Karpas-422 (cell line): ENCODE measurements around the gene TRAF5. TPM values are rescaled to one million over a fixed set of nuclear protein-coding genes. Genes with fewer than 3 reads are reported as not detected.
"Not testable (repeated sequence)": the region's sequence is repeated elsewhere in the genome, so short reads cannot be mapped to it uniquely, and the experiment has no call there.

ENCODE experiments used
- DNase-seq: peaks from one replicate; pipeline ENCODE4 v3.0.0-alpha.2; 2015
- H2AFZ ChIP-seq: fragments of 200-600 bp; sonication (generic); 2 replicates; pipeline ENCODE4 v1.6.1; 2014; ENCODE audit warnings: antibody characterized with exemption, low read length, mixed read lengths
- H3K27ac ChIP-seq: fragments of 200-600 bp; sonication (generic); 2 replicates; pipeline ENCODE4 v1.5.1; 2014; ENCODE audit warnings: mild to moderate bottlenecking, low read length, moderate library complexity
- H3K27me3 ChIP-seq: fragments of 200-600 bp; sonication (generic); 2 replicates; pipeline ENCODE4 v1.6.1; 2014; ENCODE audit warnings: low read length, mixed read lengths
- H3K36me3 ChIP-seq: fragments of 200-600 bp; sonication (generic); 2 replicates; pipeline ENCODE4 v1.6.1; 2014; ENCODE audit warnings: low read length, mixed read lengths; ENCODE audit not compliant: insufficient read depth
- H3K4me1 ChIP-seq: fragments of 200-600 bp; sonication (generic); 2 replicates; pipeline ENCODE4 v1.6.1; 2014; ENCODE audit warnings: mild to moderate bottlenecking, low read length, mixed read lengths
- H3K4me2 ChIP-seq: fragments of 200-600 bp; sonication (generic); 2 replicates; pipeline ENCODE4 v1.6.1; 2014; ENCODE audit warnings: low read length, low read depth, mild to moderate bottlenecking; ENCODE audit not compliant: poor library complexity, severe bottlenecking
- H3K4me3 ChIP-seq: fragments of 200-600 bp; sonication (generic); 2 replicates; pipeline ENCODE4 v1.5.1; 2014; ENCODE audit warnings: mild to moderate bottlenecking, antibody characterized with exemption, low read length, mixed read lengths
- H3K79me2 ChIP-seq: fragments of 200-600 bp; sonication (generic); 2 replicates; pipeline ENCODE4 v1.6.1; 2014; ENCODE audit warnings: mild to moderate bottlenecking, low read length, mixed read lengths
- H3K9ac ChIP-seq: fragments of 200-600 bp; sonication (generic); 2 replicates; pipeline ENCODE4 v1.6.0; 2014; ENCODE audit warnings: low read length
- H3K9me2 ChIP-seq: fragments of 200-600 bp; sonication (generic), shearing (Covaris generic); replicated peaks from 2 replicates; pipeline ENCODE4 v1.6.0; 2014; ENCODE audit warnings: mild to moderate bottlenecking, low read length, moderate library complexity; ENCODE audit not compliant: insufficient read depth
- H3K9me3 ChIP-seq: fragments of 300-700, 200-600 bp; sonication (generic); 2 replicates; pipeline ENCODE4 v1.6.1; 2014; ENCODE audit warnings: low read length, mixed read lengths
- H4K20me1 ChIP-seq: fragments of 200-600 bp; sonication (generic); 2 replicates; pipeline ENCODE4 v1.6.1; 2014; ENCODE audit warnings: mild to moderate bottlenecking, antibody characterized with exemption, low read length, low read depth; ENCODE audit not compliant: insufficient read depth
- total RNA-seq: library from RNA; depleted of rRNA; stranded (reverse); fragments of >200 nt; shearing (Covaris generic); gene quantifications from 2 replicates; pipeline ENCODE4 v1.2.3, GENCODE V29; 2014; ENCODE audit warnings: low replicate concordance

The TRAF5 gene
- total RNA-seq, 1 experiment from 2014 or later: 39.7 TPM

DNA sequence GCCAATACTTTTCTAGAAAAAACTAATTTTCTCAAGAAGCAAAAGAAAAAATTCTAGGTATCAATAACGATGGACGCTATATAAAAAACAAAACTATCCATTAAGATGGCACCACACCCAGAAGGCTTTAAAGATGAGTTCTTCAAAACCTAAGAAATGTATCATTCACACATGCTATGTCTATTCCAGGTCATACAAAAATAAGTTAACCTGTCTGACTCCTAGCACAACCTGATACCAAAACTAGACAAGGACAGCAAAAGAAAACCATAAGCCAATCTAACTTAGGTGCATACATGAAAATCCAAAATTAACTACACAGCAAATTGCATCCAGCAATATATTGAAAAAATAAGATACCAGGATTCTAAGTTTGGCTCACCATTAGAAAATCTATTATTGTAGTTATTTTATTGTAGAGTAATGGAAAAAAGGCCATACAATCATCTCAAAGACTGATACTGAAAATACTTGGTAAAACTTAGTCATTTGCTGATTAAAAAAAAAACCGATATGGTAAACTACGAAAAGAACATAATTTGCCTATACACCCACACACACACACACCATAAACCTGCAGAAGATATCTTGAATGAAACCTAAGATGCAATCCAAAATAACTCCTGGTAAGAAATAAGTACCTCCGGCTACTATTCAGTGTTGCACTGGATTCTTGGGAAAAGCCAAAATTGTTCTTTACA lies 55.0 kb downstream of the TRAF5 start:
- DNase-seq: peak; percentile 45
- no peaks in the 10 kb centered on the region for H3K27me3 ChIP-seq
- peak overlapping the region; percentile 90 for H3K4me2 ChIP-seq
- H3K9ac ChIP-seq: peak overlapping the region; percentile 94
- no peaks in the 10 kb centered on the region for H3K36me3 ChIP-seq
- peak overlapping the region; percentile 51; the same call in 1 of the 2 replicates for H3K27ac ChIP-seq
- no peaks in the 10 kb centered on the region for H3K9me2 ChIP-seq
- H4K20me1 ChIP-seq: no peaks in the 10 kb centered on the region
- peaks cover 17% of the 10 kb centered on the region for H3K4me1 ChIP-seq
- no peaks in the 10 kb centered on the region for H3K9me3 ChIP-seq
- H3K4me3 ChIP-seq: peak overlapping the region; percentile 87
- H2AFZ ChIP-seq: peak overlapping the region; percentile 48; the same call in 1 of the 2 replicates
- peaks cover 14% of the 10 kb centered on the region for H3K79me2 ChIP-seq

DNA sequence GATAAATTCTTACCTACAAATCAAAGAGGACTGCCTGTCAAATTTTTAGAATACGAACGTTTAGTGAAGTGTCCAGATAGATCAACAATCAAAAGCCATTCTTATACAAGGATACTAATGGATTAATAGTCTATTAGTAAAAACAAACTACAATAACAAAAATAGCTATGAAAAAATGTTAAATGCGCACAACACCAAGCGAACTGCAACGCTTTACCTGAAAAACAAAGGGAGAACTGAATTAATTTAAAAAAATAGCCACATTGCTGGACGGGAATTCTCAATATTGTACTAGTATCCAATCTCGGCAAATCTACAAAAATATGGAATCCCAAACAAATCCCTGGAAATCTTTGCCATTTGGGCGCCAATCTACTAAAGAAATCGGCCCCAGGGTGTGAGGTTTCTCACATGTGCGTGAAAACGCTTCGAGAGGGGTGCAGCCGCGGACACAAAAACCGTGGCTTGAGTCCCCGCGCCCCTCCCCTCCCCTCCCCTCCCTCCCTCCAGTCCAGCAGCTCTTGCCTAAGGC lies 55.6 kb downstream of the TRAF5 start:
- H3K4me2 ChIP-seq: peak overlapping the region; percentile 90
- peak overlapping the region; percentile 87 for H3K4me3 ChIP-seq
- H2AFZ ChIP-seq: peak overlapping the region; percentile 48
- H3K9me3 ChIP-seq: no peaks in the 10 kb centered on the region
- no peaks in the 10 kb centered on the region for H3K36me3 ChIP-seq
- DNase-seq: no peak
- no peaks in the 10 kb centered on the region for H3K27me3 ChIP-seq
- H3K27ac ChIP-seq: peak overlapping the region; percentile 51; the same call in 1 of the 2 replicates
- peaks cover 17% of the 10 kb centered on the region for H3K4me1 ChIP-seq
- no peaks in the 10 kb centered on the region for H3K9me2 ChIP-seq
- no peaks in the 10 kb centered on the region for H4K20me1 ChIP-seq
- H3K79me2 ChIP-seq: peaks cover 14% of the 10 kb centered on the region
- peak overlapping the region; percentile 94 for H3K9ac ChIP-seq

DNA sequence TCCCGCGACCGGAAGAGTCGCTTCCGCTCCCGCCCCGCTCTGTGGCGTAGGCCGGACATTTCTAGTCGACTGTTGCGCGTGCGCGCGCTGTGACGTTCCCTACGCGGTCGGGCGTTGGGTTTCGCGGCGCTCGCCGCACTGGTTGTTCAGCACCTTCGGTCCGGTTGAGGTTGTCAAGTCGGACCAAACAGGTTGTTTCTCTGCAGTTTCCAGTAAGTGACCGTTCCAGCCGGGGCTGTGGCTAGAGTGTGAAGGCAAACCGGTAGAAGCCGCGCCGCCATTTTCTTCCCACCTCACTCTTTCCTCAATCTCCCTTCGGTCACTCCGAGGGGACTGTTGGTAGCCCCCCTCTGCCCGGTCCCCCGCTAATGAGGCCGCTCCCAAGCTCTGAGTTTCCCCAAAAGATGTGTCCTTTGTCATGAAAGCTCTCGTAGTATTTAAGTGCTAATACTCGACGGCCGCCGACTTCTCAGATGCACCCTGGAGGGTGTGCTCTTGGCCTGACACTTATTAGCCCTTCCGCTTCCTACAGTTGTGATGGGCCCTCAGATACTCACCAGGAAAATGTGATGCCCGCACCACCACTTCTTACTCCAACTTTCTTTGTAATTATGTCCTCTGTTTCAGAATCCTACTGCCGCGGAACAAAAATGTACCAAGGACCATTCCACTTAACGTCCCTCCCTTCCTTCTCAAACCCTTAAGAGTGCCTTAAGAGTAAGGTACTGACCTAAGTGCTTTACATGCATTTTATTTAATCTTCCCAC lies 56.3 kb downstream of the TRAF5 start:
- Histone ChIP-seq H3K9me2 (no peaks in the 10 kb centered on the region), H3K4me3 (peak overlapping the region; percentile 87), H3K9me3 (no peaks in the 10 kb centered on the region), H3K9ac (peak overlapping the region; percentile 94), H3K4me1 (peaks cover 17% of the 10 kb centered on the region), H2AFZ (peak overlapping the region; percentile 81; the same call in 1 of the 2 replicates), H3K79me2 (peaks cover 14% of the 10 kb centered on the region), H3K36me3 (no peaks in the 10 kb centered on the region), H3K4me2 (peak overlapping the region; percentile 90), H3K27ac (peak overlapping the region; percentile 77), H3K27me3 (no peaks in the 10 kb centered on the region), H4K20me1 (no peaks in the 10 kb centered on the region)
- peak; percentile 97 for DNase-seq

DNA sequence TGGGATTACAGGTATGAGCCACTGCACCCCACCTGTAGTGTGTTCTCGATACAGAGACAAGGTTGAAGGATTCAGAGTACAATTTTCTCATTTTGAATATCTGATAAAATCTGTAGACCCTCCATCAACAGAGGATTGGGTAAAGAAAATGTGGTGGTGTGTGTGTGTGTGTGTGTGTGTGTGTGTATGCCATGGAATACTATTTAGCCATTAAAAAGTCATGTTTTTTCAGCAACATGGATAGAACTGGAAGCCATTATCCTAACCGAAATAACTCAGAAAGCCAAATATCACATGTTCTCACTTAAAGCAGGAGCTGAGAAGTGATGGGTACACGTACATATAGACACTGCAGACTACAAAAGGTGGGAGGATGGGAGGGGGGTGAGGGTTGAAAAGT lies 57.9 kb downstream of the TRAF5 start:
- Histone ChIP-seq H3K27me3 (no peaks in the 10 kb centered on the region), H3K36me3 (no peaks in the 10 kb centered on the region), H3K9me3 (no peaks in the 10 kb centered on the region), H3K4me2 (no peak overlapping the region), H3K4me1 (peaks cover 17% of the 10 kb centered on the region), H2AFZ (no peak overlapping the region), H3K79me2 (peaks cover 14% of the 10 kb centered on the region), H4K20me1 (no peaks in the 10 kb centered on the region), H3K9me2 (no peaks in the 10 kb centered on the region), H3K27ac (no peak overlapping the region), H3K9ac (no peak overlapping the region), H3K4me3 (no peak overlapping the region)
- no peak for DNase-seq

DNA sequence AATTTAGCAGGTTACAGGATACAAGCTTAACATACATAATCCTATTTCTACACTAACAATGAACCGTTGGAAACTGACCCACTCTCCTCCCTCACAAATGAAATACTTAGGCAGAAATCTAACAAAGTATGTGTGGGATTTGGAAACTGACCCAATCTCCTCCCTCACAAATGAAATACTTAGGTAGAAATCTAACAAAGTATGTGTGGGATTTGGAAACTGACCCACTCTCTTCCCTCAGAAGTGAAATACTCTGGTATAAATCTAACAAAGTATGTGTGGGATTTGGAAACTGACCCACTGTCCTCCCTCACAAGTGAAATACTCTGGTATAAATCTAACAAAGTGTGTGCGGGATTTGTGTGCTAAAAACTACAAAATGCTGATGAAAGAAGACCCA lies 60.3 kb downstream of the TRAF5 start:
- Histone ChIP-seq H3K27ac (no peak overlapping the region), H3K9ac (no peak overlapping the region), H3K9me3 (no peaks in the 10 kb centered on the region), H3K4me2 (no peak overlapping the region), H3K9me2 (no peaks in the 10 kb centered on the region), H4K20me1 (no peaks in the 10 kb centered on the region), H3K27me3 (no peaks in the 10 kb centered on the region), H3K4me3 (no peak overlapping the region), H3K4me1 (peaks cover 11% of the 10 kb centered on the region), H3K36me3 (no peaks in the 10 kb centered on the region), H3K79me2 (peaks cover 14% of the 10 kb centered on the region), H2AFZ (no peak overlapping the region)
- no peak for DNase-seq

DNA sequence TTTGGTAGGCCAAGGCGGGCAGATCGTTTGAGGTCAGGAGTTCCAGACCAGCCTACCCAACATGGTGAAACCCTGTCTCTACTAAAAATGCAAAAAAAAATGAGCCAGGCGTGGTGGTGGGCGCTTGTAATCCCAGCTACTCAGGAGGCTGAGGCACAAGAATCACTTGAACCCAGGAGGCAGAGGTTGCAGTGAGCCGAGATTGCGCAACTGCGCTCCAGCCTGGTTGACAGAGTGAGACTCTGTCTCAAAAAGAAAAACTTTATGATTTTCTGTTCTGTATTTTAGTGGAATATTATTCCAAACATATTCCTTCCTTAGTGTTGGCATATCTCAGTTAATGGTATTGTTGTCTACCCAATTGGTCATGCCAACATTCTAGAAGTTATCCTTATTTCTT lies 64.2 kb downstream of the TRAF5 start:
- not testable (repeated sequence) for H3K9me2 ChIP-seq, H3K4me3 ChIP-seq, DNase-seq, H3K79me2 ChIP-seq, H4K20me1 ChIP-seq, H3K4me2 ChIP-seq, H3K36me3 ChIP-seq, H3K9ac ChIP-seq, H3K27me3 ChIP-seq, H2AFZ ChIP-seq, H3K4me1 ChIP-seq, H3K27ac ChIP-seq, H3K9me3 ChIP-seq

DNA sequence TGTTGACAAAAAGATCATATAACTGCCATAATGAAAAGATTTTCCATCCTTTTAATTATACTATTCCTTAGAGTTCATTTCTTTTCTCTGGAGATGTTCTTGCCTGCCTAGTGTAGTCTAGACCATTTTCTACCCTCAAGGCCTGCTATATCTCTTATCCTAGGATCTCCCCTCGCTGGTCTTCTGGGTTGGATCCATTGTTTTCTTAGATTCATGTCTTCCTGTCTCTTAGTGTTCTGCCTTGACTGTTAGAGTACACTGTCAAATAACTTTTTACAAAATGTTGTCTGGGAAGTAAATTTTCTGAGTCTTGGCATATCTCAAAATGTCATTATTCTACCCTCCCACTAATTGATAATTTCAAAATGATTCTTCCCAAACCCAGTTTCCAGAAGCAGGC lies 66.6 kb downstream of the TRAF5 start:
- Histone ChIP-seq H3K4me2 (no peak overlapping the region), H3K9ac (no peak overlapping the region), H4K20me1 (no peaks in the 10 kb centered on the region), H3K27me3 (no peaks in the 10 kb centered on the region), H3K9me3 (no peaks in the 10 kb centered on the region), H3K79me2 (no peaks in the 10 kb centered on the region), H3K27ac (no peak overlapping the region), H3K9me2 (no peaks in the 10 kb centered on the region), H3K4me3 (no peak overlapping the region), H2AFZ (no peak overlapping the region), H3K36me3 (peaks cover 5% of the 10 kb centered on the region; the same call in 1 of the 2 replicates), H3K4me1 (no peaks in the 10 kb centered on the region)
- no peak for DNase-seq

DNA sequence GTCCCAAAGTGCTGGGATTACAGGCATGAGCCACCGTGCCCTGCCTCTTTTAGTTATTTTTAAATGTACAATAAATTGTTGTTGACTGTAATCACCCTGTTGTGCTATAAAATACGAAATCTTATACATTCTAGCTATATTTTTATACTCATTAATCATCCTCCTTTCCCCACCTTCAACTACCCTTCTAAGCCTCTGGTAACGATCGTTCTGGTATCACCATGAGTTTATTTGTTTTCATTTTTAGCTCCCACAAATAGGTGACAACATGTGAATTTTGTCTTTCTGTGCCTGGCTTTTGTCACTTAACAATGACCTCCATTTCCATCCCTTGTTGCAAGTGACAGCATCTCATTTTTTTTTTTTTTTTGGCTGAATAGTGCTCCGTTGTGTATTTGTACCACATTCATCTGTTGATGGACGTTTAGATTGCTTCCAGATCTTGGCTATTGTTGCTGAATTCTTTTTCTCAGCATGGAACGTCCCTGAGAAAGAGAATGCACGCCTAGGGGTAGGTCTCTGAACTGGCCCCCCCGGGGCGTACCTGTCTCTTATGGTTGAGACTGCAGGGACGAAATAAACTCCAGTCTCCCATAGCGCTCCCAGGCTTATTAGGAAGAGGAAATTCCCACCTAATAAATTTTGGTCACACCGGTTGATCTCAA lies 71.8 kb downstream of the TRAF5 start:
- not testable (repeated sequence) for H3K36me3 ChIP-seq, H3K4me1 ChIP-seq, H4K20me1 ChIP-seq, H3K27ac ChIP-seq, H3K9ac ChIP-seq, H2AFZ ChIP-seq, DNase-seq, H3K9me3 ChIP-seq, H3K4me2 ChIP-seq, H3K79me2 ChIP-seq, H3K9me2 ChIP-seq, H3K27me3 ChIP-seq, H3K4me3 ChIP-seq
